WERI-Rb-1 (cell line): Measurements from ENCODE around the gene FBXO15.

Experiments
- DNase-seq: peaks from one replicate; pipeline ENCODE4 v3.0.0-alpha.2; 2020
- H3K27ac ChIP-seq: fragments of 250-450 bp; sonication (Bioruptor Pico); 2 replicates; pipeline ENCODE4 v1.5.1; 2020; ENCODE audit warnings: mild to moderate bottlenecking, moderate library complexity
- H3K27me3 ChIP-seq: fragments of 250-450 bp; sonication (Bioruptor Pico); 2 replicates; pipeline ENCODE4 v1.5.1; 2021; ENCODE audit warnings: mild to moderate bottlenecking, low read depth, moderate library complexity; ENCODE audit not compliant: insufficient read depth, severe bottlenecking
- H3K36me3 ChIP-seq: fragments of 250-450 bp; sonication (Bioruptor Pico); 2 replicates; pipeline ENCODE4 v1.5.1; 2020; ENCODE audit warnings: mild to moderate bottlenecking, moderate library complexity
- H3K4me3 ChIP-seq: 2 replicates; pipeline ENCODE4 v1.5.1; 2011; ENCODE audit warnings: low read depth, mild to moderate bottlenecking, control low read depth, low read length
- H3K9me3 ChIP-seq: fragments of 250-450 bp; sonication (Bioruptor Pico); 2 replicates; pipeline ENCODE4 v1.5.1; 2021; ENCODE audit warnings: mild to moderate bottlenecking, moderate library complexity; ENCODE audit not compliant: severe bottlenecking
- TF ChIP-seq, protein P1 (sequence below): IDR thresholded peaks from 2 replicates; pipeline ENCODE4 v1.5.1; 2011; ENCODE audit warnings: low read depth, mild to moderate bottlenecking, control low read depth, inconsistent platforms, low read length

Gene FBXO15

DNA sequence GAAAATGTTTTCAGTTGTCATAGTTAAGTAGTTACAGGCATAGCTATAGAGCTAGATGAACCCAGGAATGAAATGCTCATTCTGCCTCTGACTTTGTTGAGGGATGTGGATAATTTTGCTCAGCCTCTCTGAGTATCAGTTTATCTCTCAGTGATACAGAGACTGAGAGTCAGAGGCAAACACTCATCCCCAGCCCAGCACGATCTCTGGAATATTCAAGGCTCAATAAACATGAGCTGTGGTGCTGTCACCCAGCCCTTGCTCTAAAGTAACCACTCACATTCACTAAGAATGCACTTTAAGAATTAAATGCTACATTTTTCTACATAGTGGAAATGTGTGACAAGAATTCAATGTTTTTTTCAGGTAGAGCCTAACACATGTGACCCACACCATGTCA lies 31.2 kb upstream of the FBXO15 start:
- peaks cover 5% of the 10 kb centered on the region for H3K9me3 ChIP-seq

DNA sequence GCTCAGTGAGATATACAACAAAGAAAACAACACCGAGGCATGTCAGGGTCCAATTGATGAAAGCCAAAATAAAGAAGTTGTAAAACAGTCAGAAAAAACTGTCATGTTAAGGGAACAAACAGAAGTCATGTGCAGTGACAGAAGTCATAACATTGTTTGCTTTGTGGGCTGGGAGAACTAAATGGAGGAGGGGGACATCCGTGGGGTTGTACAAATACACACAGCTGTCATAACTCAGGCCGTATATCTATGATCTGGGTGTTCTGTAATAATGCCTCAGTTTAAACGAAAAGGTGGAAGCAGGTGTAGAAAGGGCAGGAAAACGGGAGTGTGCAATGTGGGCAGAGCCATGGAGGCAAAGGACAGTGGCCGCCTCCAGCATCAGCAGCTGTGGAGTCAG lies 28.0 kb upstream of the FBXO15 start:
- Histone ChIP-seq H3K9me3 (peaks cover 5% of the 10 kb centered on the region), H3K36me3 (no peaks in the 10 kb centered on the region), H3K27ac (no peak overlapping the region), H3K4me3 (no peak overlapping the region), H3K27me3 (peaks cover 4% of the 10 kb centered on the region)
- DNase-seq, result no peak
- TF ChIP-seq, protein P1, sequence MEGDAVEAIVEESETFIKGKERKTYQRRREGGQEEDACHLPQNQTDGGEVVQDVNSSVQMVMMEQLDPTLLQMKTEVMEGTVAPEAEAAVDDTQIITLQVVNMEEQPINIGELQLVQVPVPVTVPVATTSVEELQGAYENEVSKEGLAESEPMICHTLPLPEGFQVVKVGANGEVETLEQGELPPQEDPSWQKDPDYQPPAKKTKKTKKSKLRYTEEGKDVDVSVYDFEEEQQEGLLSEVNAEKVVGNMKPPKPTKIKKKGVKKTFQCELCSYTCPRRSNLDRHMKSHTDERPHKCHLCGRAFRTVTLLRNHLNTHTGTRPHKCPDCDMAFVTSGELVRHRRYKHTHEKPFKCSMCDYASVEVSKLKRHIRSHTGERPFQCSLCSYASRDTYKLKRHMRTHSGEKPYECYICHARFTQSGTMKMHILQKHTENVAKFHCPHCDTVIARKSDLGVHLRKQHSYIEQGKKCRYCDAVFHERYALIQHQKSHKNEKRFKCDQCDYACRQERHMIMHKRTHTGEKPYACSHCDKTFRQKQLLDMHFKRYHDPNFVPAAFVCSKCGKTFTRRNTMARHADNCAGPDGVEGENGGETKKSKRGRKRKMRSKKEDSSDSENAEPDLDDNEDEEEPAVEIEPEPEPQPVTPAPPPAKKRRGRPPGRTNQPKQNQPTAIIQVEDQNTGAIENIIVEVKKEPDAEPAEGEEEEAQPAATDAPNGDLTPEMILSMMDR, result no peak

More for the DNA sequence above, 31.2 kb upstream of the FBXO15 start:
- TF ChIP-seq, protein P1, result no peak
- H3K27ac ChIP-seq, result no peak overlapping the region
- peaks cover 4% of the 10 kb centered on the region for H3K27me3 ChIP-seq
- DNase-seq, result no peak
- no peak overlapping the region for H3K4me3 ChIP-seq
- no peaks in the 10 kb centered on the region for H3K36me3 ChIP-seq

DNA sequence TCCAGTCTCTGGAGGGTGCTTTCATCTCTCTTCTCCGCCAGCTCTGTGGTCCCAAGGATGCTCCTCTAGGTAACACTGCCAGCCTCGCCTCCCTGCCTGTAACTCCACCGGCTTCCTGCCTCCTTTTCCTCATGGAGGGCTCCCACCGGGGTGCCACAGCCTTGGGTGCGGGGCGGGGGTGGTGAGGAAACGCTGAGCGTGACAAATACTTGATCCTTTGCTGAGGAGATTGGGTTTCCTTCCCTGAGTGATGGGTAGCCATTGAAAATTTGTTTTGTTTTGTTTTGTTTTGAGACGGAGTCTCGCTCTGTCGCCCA lies 25.8 kb upstream of the FBXO15 start:
- no peak overlapping the region for H3K27ac ChIP-seq
- no peaks in the 10 kb centered on the region for H3K9me3 ChIP-seq
- no peak for DNase-seq
- no peaks in the 10 kb centered on the region for H3K36me3 ChIP-seq
- H3K27me3 ChIP-seq, result peaks cover 4% of the 10 kb centered on the region
- TF ChIP-seq, protein P1, result no peak
- H3K4me3 ChIP-seq, result no peak overlapping the region

DNA sequence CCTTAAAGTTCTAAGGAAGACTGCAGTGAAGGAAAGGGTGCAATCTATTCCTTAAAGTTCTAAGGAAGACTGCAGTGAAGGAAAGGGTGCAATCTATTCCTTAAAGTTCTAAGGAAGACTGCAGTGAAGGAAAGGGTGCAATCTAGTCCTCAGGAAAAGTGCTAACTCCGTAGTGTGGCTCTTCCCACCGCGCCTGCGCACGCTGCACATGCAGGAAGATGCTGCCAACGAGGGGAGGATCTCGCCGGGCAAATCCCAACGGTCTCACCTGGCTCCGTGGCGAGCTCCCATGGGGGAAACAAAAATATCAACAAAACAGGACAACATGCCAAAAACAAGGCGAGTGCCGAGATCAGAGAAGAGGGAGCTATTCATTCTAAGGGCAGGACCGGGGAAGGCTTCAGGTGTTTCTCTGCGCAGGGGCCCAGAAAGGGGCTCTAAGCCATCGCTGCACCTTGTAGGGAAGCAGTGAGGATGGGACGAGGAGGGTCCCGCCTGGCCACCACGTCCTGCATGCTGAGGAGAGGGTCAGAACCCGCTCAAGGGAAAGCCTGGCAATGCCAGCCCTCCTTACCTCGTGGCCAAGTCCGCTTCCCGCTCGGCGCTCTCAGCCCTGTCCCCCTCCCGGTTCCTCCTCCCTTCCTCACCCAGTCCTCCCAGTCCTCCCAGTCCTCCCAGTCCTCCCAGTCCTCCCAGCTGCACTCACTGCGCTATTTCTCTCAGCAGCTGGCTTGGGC lies 25.2 kb upstream of the FBXO15 start:
- TF ChIP-seq, protein P1, result no peak
- no peaks in the 10 kb centered on the region for H3K9me3 ChIP-seq
- no peaks in the 10 kb centered on the region for H3K36me3 ChIP-seq
- H3K27me3 ChIP-seq, result peaks cover 4% of the 10 kb centered on the region
- no peak overlapping the region for H3K4me3 ChIP-seq
- no peak overlapping the region for H3K27ac ChIP-seq
- DNase-seq, result no peak

DNA sequence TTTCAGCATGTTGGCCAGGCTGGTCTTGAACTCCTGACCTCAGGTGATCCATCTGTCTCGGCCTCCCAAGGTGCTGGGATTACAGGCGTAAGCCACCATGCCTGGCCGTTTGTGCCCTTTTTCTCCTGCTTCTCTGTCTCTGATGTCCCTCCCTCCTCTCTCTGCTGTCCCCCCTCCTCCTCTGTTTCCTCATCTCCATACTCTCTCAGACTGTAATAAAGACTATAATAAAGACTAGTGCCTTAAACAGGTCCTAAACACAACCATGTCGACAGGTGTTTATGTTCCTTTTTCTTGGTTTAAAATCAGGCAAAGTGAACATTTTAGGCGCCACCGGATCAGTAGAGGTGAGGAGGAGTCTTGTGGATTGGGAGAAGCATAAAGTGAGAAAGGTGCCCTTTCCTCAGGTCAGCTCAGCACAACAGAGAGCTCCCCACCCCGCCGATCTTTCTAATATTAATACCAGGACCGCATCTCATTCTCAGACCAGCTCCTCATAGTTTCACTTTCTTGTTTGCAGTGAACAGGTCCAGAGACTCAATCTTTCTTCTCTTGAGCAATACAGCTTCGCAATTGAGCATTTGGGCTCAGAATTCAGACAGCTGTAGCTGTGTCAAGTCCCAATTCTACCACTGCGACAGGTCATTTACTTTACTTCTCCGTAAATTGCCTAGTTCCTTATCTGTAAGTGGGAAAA lies 24.4 kb upstream of the FBXO15 start:
- H3K4me3 ChIP-seq, result no peak overlapping the region

More for the DNA sequence above, 24.4 kb upstream of the FBXO15 start:
- H3K27me3 ChIP-seq, result peaks cover 2% of the 10 kb centered on the region
- H3K36me3 ChIP-seq, result no peaks in the 10 kb centered on the region
- DNase-seq, result no peak
- H3K9me3 ChIP-seq, result no peaks in the 10 kb centered on the region
- TF ChIP-seq, protein P1, result no peak
- H3K27ac ChIP-seq, result no peak overlapping the region
